HG03442 (cell line): ENCODE data around the gene PRKCE.

ENCODE experiments used
- ATAC-seq: cut with Tn5 transposase; IDR thresholded peaks from one replicate; pipeline ENCODE4 v1.9.1; 2021; ENCODE audit warnings: mild to moderate bottlenecking, moderate library complexity; ENCODE audit not compliant: unreplicated experiment

PRKCE gene

DNA sequence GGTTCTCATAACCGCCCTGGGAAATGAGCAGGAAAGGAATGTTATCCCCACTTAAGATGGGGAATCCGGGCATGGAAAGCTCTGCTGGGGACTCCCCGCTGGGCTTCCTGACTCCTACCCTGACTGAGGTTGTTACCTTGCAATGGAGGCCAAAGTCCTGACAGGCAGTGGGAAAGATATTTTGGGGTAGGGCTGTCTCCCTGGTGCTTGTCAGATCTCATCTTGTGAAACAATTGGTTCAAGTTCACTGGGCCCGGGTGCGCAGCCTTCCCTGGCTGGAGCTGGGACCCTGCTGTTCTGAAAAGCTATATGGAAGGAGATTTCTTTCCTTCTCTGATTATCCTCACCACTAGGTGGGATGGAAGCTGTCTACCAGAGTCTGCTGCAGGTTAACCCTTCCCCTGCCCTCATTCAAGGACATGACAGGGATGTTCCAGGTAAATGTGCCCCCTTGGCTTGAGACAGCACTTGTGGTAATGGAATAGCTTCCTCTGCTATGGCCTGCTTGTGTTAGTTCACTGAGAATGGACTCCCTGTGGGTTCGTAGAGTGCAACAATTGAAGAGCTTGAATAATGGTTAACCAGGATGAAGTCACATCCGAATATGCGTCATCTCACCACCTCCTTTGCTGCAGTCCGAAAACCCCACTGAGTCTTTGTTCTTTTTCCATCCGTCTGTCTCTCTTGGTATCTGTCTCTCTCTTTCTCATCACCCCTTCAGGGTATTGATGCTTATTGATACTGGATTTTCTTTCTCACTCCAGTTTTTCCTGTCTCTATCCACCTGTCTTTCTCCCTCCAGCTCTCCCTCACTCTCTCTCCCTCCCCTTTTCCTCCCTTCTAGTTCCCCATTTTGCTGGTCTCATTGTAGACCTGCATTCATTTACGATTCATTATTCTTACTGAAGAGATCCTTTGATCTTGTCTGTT, 577.9 kb downstream of the PRKCE start:
- ATAC-seq: peak; percentile 60

DNA sequence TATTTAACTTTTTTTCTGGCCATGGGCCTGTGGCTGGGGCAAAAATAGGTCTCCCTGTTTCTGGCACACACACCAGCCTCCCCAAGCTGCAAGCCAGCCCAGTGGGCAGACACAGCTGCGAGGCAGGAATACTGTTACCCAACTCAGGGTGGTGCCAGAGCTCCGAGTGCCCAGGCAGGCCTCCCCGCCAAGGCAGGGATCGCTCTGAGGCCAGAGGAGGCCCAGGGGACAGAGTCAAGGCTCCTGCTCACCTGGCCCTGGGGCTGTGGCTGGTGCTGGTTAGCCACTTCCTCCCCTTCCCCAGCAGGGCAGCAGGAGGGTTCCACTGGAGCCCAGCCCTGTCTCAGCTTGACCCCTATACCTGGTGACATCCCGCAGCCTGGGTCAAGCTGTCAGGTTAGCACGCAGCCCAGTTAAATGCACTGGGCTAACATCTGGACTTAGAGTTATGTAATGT, 578.7 kb downstream of the PRKCE start:
- ATAC-seq: peak; percentile 39

DNA sequence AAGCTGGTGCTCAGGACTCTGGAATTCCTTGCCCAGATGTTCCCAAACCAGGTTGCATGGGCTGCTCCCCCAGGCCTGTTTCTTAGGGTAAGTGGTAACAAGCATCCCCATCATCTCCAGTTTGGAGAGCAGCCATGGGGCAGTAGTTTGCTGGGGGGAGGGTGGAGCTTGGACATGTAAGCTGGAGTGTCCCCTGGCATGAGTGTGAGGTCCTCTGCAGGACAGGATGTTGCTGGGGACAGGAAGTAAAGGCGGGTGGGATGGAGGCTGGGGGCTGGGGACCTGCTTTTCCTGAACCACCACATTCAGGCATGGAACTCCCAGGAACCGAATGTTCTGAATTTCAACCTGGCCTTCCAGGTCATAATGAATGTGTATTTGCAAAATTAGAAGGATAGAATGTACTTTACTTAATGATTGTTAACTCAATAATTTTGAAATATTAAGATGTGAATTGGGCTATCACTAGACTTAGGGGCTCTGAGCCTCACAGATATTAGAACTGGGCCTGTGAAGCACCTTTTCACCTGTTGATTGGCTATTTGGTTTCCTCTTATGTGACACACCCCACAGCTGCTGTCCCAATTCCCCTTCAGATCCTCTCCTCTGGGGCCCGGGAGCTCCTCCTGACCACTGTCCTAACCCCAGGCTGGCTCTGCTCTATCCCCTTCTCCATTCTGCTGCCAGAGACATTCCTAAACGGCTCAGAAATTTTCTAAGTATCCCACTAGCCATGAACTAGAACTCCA, 579.4 kb downstream of the PRKCE start:
- no peak for ATAC-seq

- no peak for ATAC-seq
Measured at GRCh38 chr2:46231721-46232120, 580.2 kb downstream of the PRKCE start.

- no peak for ATAC-seq
Measured at GRCh38 chr2:46232860-46233259, 581.4 kb downstream of the PRKCE start.

DNA sequence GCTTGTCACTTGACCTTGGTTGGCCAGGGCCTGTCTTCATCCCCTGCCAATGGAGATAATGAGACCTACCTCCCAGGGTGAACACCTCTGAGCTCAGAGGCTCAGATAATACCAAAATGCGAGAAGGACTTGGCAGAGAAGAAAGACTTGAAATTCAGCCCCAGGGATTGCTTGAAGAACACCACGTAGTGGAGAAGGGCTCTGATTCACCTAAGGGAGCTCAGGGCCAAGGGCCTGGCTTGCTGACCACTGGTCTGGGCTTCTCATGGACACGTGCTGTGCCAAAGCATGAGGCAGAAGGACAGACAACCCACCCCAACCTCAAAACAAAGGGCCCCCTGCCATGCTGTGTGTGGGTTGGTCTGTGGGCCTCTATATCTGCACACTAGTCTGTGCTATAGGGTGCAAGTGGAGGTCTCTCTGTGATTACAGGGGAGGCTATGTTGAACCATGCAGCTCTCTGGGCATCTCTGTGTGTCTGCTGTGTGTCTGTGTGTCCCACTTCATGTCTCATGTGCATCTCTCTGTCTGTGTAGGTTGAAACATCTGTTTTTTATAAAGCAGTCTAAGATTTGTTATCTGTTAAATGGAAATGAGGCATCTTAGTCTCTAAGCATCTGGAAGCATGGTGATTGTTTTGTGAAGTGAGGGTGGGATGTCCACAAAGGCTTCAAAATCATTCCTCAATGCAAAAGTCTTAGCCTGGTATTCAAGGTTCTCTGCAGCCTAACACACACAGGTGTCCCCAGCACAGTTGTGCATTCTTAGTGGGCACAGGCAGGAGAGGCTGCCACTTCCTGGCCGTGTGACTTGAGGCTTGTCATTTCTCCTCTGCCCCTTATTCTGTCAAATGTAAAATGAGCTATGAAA, 584.8 kb downstream of the PRKCE start:
- ATAC-seq: no peak

DNA sequence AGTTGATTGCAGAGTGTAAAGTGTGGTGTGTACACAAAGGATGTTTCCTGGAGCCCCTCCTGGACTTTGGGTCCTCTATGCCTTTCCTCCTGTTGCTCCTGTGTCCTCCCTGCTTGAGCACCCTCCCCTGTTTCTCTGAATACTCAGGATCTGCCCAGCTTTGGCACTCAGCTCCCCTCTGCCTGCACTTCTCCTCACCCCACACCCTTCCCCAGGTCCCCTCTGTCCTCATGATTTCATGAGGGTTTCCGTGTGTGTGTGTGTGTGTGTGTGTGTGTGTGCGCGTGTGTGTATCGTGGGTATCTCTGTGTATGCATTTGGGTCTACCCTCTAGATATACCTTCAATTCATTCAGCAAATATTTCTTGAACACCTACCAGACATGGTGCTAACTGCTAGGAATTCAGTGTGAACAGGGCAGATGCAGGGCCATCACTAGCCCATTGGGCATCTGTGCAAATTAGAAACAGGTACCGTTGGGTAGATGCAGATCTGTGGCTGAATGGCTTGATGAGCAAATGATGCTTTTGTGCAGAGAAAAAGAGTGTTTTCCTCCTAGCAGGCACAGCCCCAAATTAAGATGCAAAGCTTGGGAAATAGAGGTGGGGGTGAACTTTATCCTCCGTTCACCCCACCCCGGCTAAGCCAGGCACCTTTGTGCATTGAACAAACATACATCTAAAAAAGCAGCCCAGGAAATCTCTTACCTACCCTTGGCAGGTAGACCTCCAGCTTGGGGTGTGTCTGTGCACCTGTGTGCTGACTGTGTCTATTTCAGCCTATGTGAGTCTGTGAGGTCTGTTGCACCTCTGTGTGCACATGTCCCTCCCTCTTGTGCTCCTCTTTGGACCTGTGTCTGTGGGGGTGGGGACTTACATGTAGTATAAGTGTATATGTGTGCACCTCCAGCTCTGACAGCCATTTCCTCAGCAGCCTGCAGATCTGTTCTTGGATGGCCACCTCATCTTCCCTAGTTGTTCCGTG, 585.7 kb downstream of the PRKCE start:
- no peak for ATAC-seq
